CD14-positive monocyte (primary cell): ENCODE data around the gene PNPLA7. TPM values are rescaled to one million over a fixed set of nuclear protein-coding genes. Genes with fewer than 3 reads are reported as not detected.

Experiments
- DNase-seq, 3 donors: peaks; one replicate each; pipeline ENCODE4 v3.0.0-alpha.2; 2011 to 2022
- H2AFZ ChIP-seq: 2 replicates; pipeline ENCODE4 v1.6.0; 2012; ENCODE audit warnings: mild to moderate bottlenecking, low read depth, low read length, inconsistent platforms; ENCODE audit not compliant: insufficient read depth, poor library complexity, severe bottlenecking
- H3K27ac ChIP-seq, 2 donors: 1 replicate in 1 of 2; 2 replicates in 1 of 2; pipeline ENCODE4 v1.5.1; 2012 to 2013; ENCODE audit warnings: low read length in 2 of 2, control low read depth in 1 of 2, inconsistent platforms in 1 of 2, low read depth in 1 of 2, mild to moderate bottlenecking in 1 of 2
- H3K27me3 ChIP-seq, 2 donors: one replicate each; pipeline versions ENCODE4 v1.6.0 to v1.6.1; 2011 to 2013; ENCODE audit warnings: low read length in 2 of 2; ENCODE audit not compliant: control insufficient read depth in 2 of 2, insufficient read depth in 2 of 2
- H3K36me3 ChIP-seq, 2 donors: replicated peaks in 1 of 2; 1 replicate in 1 of 2; 2 replicates in 1 of 2; pipeline versions ENCODE4 v1.5.1 to v1.6.1; 2012 to 2013; ENCODE audit warnings: low read length in 2 of 2, control low read depth in 1 of 2, inconsistent platforms in 1 of 2, mild to moderate bottlenecking in 1 of 2; ENCODE audit not compliant: insufficient read depth in 2 of 2, control insufficient read depth in 1 of 2
- H3K4me1 ChIP-seq, 2 donors: 1 replicate in 1 of 2; 2 replicates in 1 of 2; pipeline versions ENCODE4 v1.5.1 to v1.6.1; 2012 to 2013; ENCODE audit warnings: low read length in 2 of 2, control low read depth in 1 of 2, inconsistent platforms in 1 of 2, mild to moderate bottlenecking in 1 of 2, moderate library complexity in 1 of 2; ENCODE audit not compliant: insufficient read depth in 2 of 2, control insufficient read depth in 1 of 2
- H3K4me2 ChIP-seq: replicated peaks from 2 replicates; pipeline ENCODE3; 2012; ENCODE audit warnings: low read length, moderate library complexity, mild to moderate bottlenecking; ENCODE audit not compliant: poor library complexity, severe bottlenecking; ENCODE audit errors: extremely low read depth
- H3K4me3 ChIP-seq, 3 experiments: fragments of 200-600 bp in 1 of 3; sonication (generic) in 1 of 3; replicated peaks in 1 of 3; 1 replicate in 2 of 3; 2 replicates in 1 of 3; pipeline ENCODE4 v1.5.1; 2011 to 2013; ENCODE audit warnings: low read length in 3 of 3, mild to moderate bottlenecking in 3 of 3, control low read depth in 2 of 3, low read depth in 2 of 3, inconsistent platforms in 1 of 3, moderate library complexity in 1 of 3
- H3K79me2 ChIP-seq: 2 replicates; pipeline ENCODE4 v1.6.0; 2012; ENCODE audit warnings: mild to moderate bottlenecking, control low read depth, inconsistent platforms, low read length, moderate library complexity; ENCODE audit not compliant: insufficient read depth
- H3K9ac ChIP-seq: 2 replicates; pipeline ENCODE4 v1.6.0; 2017; ENCODE audit warnings: low read length, mild to moderate bottlenecking; ENCODE audit not compliant: insufficient read depth, poor library complexity, severe bottlenecking
- H3K9me3 ChIP-seq, 2 donors: replicated peaks in 1 of 2; 1 replicate in 1 of 2; 2 replicates in 1 of 2; pipeline versions ENCODE4 v1.5.1 to v1.6.1; 2012 to 2013; ENCODE audit warnings: low read length in 2 of 2, control low read depth in 1 of 2; ENCODE audit not compliant: control insufficient read depth in 1 of 2, insufficient read depth in 1 of 2
- H4K20me1 ChIP-seq: 2 replicates; pipeline ENCODE4 v1.6.0; 2012; ENCODE audit warnings: mild to moderate bottlenecking, low read length, control low read depth, moderate library complexity; ENCODE audit not compliant: insufficient read depth
- H3K27ac Mint-ChIP-seq, 7 donors: one replicate each; pipeline ENCODE4 v1.8.0; 2020; ENCODE audit warnings: mild to moderate bottlenecking in 7 of 7, mixed read lengths in 7 of 7, moderate library complexity in 6 of 7, inconsistent platforms in 2 of 7
- H3K27me3 Mint-ChIP-seq, 3 donors: one replicate each; pipeline ENCODE4 v1.8.0; 2021 to 2022; ENCODE audit warnings: low read depth in 3 of 3, mild to moderate bottlenecking in 3 of 3, mixed read lengths in 3 of 3, moderate library complexity in 3 of 3, inconsistent platforms in 1 of 3
- H3K36me3 Mint-ChIP-seq, 2 donors: one replicate each; pipeline ENCODE4 v1.8.0; 2020; ENCODE audit warnings: mixed read lengths in 2 of 2, inconsistent platforms in 1 of 2, mild to moderate bottlenecking in 1 of 2
- H3K4me1 Mint-ChIP-seq: one replicate; pipeline ENCODE4 v1.8.0; 2020; ENCODE audit warnings: mild to moderate bottlenecking, mixed read lengths
- H3K4me3 Mint-ChIP-seq, 2 donors: one replicate each; pipeline ENCODE4 v1.8.0; 2020; ENCODE audit warnings: mild to moderate bottlenecking in 2 of 2, mixed read lengths in 2 of 2, moderate library complexity in 1 of 2
- H3K9me3 Mint-ChIP-seq, 7 donors: one replicate each; pipeline ENCODE4 v1.8.0; 2020 to 2022; ENCODE audit warnings: mixed read lengths in 7 of 7, mild to moderate bottlenecking in 6 of 7, moderate library complexity in 6 of 7, inconsistent platforms in 2 of 7
- WGBS: methylation state at CpG from one replicate; pipeline ENCODE4 v1.1.5; 2013; ENCODE audit warnings: missing lambda C conversion rate; ENCODE audit not compliant: insufficient coverage; 5-methylcytosine and 5-hydroxymethylcytosine counted together
- intact Hi-C, 2 donors: fragments of 100-400 bp; cut with micrococcal nuclease; formaldehyde crosslinking; loops; one replicate each; pipeline versions ENCODE4 v1.15.0 to v1.15.1; 2023
- polyA plus RNA-seq, 3 donors: library from polyadenylated mRNA; depleted of rRNA in 1 of 3; unstranded in 2 of 3; stranded (reverse) in 1 of 3; fragments of 300-500 nt in 2 of 3; fragments of >200 nt in 1 of 3; fragmentation: Illumina TruSeq in 2 of 3; gene quantifications; 1 replicate in 2 of 3; 2 replicates in 1 of 3; pipeline ENCODE4 v1.2.3, GENCODE V29; 2012 to 2021
- TF ChIP-seq, protein P1 (sequence below): fragments of 200-600 bp; IDR thresholded peaks from one replicate; pipeline ENCODE4 v1.8.0; 2022; ENCODE audit warnings: antibody characterized with exemption, mild to moderate bottlenecking

Gene PNPLA7
- polyA plus RNA-seq, 3 donors, result 0.10 to 1.1 (median 0.14) TPM

DNA sequence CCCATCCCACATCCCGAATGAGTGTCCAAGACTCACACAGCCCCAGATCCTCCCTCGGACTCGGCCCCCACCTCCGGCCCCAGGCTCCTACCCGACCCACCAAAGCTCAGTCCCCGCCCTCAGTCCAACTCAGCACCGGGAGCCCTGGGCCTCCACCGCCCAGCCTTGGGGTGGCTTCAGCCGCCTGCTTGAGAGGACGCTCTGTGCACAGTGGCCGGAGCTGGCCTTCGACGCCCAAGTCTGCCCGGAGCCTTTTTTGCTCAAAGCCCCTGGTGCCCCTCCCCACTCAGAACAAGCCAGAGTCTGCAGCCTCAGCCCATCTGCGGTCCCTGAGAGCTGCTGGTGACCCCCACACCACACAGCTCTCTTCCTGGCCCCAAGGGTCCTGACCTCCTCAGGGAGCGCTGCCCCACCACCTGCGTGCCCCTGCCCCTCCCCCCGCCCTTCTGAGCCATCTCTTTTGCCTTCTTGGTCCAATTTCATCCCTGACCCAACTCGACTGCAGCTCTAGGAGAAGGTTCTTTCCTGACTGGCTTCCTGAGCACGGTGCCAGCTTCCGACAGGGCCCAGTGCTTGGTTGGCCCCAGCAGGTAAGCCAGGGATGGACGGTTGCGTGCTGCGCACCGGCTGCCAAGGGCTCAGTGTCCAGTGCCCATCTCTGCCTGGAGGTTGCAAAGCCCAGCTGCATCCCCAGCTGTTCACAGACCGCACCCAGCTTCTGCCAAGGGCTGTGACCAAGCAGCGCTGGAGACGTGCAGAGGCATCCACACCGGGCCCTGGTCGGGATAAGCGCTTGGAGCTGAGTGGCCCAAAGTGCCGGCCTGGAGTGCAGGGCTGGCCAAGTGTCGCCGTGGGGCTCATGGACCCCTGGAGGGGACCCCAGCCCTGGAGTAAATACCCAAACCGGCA is 63.4 kb downstream of the PNPLA7 start:
- H3K4me3 ChIP-seq, result no peak overlapping the region
- H3K27ac Mint-ChIP-seq, result no peak overlapping the region
- H4K20me1 ChIP-seq, result no peaks in the 10 kb centered on the region
- no peaks in the 10 kb centered on the region for H3K27me3 ChIP-seq
- H3K4me2 ChIP-seq, result no peak overlapping the region
- H3K4me1 ChIP-seq, result peaks cover 9 to 10% of the 10 kb centered on the region in 2 donors
- peaks cover 1 to 7% (median 2%) of the 10 kb centered on the region in 3 donors for H3K27me3 Mint-ChIP-seq
- WGBS, result 96% methylated on average over 32 of the region's 35 CpGs
- no peaks in the 10 kb centered on the region for H3K36me3 ChIP-seq
- H2AFZ ChIP-seq, result no peak overlapping the region
- TF ChIP-seq, protein P1, sequence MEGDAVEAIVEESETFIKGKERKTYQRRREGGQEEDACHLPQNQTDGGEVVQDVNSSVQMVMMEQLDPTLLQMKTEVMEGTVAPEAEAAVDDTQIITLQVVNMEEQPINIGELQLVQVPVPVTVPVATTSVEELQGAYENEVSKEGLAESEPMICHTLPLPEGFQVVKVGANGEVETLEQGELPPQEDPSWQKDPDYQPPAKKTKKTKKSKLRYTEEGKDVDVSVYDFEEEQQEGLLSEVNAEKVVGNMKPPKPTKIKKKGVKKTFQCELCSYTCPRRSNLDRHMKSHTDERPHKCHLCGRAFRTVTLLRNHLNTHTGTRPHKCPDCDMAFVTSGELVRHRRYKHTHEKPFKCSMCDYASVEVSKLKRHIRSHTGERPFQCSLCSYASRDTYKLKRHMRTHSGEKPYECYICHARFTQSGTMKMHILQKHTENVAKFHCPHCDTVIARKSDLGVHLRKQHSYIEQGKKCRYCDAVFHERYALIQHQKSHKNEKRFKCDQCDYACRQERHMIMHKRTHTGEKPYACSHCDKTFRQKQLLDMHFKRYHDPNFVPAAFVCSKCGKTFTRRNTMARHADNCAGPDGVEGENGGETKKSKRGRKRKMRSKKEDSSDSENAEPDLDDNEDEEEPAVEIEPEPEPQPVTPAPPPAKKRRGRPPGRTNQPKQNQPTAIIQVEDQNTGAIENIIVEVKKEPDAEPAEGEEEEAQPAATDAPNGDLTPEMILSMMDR, result no peak
- no peak for DNase-seq
- peaks cover 0 to 2% (median 0%) of the 10 kb centered on the region in 7 donors for H3K9me3 Mint-ChIP-seq
- no peak overlapping the region for H3K27ac ChIP-seq
- peaks cover 10% of the 10 kb centered on the region for H3K4me1 Mint-ChIP-seq
- H3K4me3 Mint-ChIP-seq, result no peak overlapping the region
- H3K9me3 ChIP-seq, result no peaks in the 10 kb centered on the region
- intact Hi-C loops, result no loop called here
- H3K79me2 ChIP-seq, result no peaks in the 10 kb centered on the region
- H3K9ac ChIP-seq, result no peak overlapping the region
- no peaks in the 10 kb centered on the region for H3K36me3 Mint-ChIP-seq

DNA sequence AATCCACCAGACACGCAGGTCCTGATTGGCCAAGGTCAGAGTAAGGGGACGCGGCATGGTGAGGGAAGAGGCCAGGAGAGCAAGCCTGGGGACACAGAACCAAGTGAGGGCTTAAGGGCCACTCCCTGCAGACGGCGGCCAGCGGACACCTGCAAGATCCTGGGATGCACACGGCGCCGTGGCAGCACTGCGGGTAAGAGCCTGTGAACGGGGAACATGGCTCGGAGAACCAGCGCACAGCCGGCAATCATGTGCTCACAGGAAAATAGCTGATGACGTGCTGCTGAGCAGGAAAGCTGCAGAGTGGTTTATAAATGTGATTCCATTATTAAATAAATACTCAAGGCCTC is 64.1 kb downstream of the PNPLA7 start:
- Mint-ChIP-seq H3K4me3 (no peak overlapping the region), H3K27ac (no peak overlapping the region), H3K4me1 (peaks cover 14% of the 10 kb centered on the region), H3K27me3 (peaks cover 0 to 7% (median 1%) of the 10 kb centered on the region in 3 donors), H3K36me3 (no peaks in the 10 kb centered on the region), H3K9me3 (peaks cover 0 to 2% (median 0%) of the 10 kb centered on the region in 7 donors)
- Histone ChIP-seq H3K27ac (no peak overlapping the region), H3K36me3 (no peaks in the 10 kb centered on the region), H3K4me3 (no peak overlapping the region), H2AFZ (no peak overlapping the region), H4K20me1 (no peaks in the 10 kb centered on the region), H3K4me2 (no peak overlapping the region), H3K9ac (no peak overlapping the region), H3K79me2 (no peaks in the 10 kb centered on the region), H3K27me3 (no peaks in the 10 kb centered on the region), H3K9me3 (no peaks in the 10 kb centered on the region), H3K4me1 (peaks cover 11 to 14% of the 10 kb centered on the region in 2 donors)
- 96% methylated on average over 10 of the region's 15 CpGs for WGBS
- no peak for DNase-seq
- TF ChIP-seq, protein P1, result no peak
- intact Hi-C loops, result no loop called here
